Fibroblast of peridontal ligament (primary cell): Measurements from ENCODE around the gene ZNF566.
A peak's percentile ranks its signal among the peaks of the same experiment; 100 is the strongest.
"Not testable (repeated sequence)": the region's sequence is repeated elsewhere in the genome, so short reads cannot be mapped to it uniquely, and the experiment has no call there.

Source experiments
- DNase-seq: peaks from one replicate; pipeline ENCODE4 v3.0.0-alpha.2; 2010; ENCODE audit errors: extremely low read depth

The ZNF566 gene

GRCh38 chr19:36489118-36489919 lies at the start of gene ZNF566:
TSS of gene ZNF566 (minus strand) at chr19:36489561. CDS start at chr19:36476557, 13,004 bp downstream.
- peak; percentile 98 for DNase-seq

- no peak for DNase-seq
These were observed 39.7 kb upstream of the ZNF566 start for GRCh38 chr19:36528921-36529518.

DNA sequence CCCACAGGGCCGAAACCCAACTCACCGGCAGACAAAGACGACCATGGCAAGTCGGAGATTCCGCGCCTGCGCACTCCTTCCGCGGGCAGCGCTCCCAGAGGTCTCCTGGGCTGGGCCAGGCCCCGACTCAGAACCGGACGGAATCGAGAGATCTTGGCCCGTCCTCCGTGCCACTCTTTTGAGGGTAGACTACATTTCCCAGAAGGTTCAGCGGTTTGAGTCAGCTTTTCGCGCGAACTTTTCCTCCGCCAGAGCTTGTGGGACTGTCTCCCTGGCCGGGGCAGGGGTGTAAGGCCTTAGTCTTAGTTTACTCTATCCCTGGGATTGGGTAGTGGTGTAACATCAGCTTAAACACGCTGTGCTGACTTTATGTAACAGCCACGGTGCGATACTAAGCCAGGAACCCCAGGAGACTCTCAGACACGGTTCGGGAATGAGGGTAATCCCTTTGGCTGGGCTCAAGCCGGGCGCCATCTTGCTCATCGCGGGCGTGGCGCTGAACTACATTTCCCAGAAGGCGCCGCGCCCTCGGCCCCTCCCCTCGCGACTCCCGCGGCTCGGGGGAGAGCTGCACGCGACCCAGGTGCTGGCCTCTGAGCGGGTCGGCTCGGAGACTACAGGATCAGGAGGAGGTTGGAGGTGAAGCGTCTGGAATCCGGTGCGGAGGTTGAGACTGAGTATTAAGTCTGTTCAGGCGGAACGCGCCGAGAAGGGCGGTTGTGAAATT lies 39.0 kb upstream of the ZNF566 start, which contains the start of gene ZNF260:
TSS of gene ZNF260 (minus strand) at position 78 of the 727 bp plus-strand sequence. CDS start 13,033 bp downstream, outside the sequence.
- DNase-seq = peak; percentile 98

DNA sequence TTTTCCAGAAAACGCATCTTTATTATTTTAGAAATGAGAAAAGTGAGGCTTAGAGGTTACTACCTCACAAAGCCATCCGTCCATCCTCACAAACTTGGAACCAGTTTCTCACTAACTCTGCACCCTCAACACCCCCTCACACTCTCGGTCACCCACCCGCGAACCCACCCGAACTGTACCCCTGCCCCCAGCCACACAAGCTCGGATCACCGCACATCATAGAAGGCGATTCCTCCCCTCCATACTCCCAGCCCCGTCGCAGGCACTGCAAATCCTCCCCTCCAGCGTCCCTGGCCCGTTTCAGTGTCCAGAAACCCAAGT lies 38.5 kb upstream of the ZNF566 start:
- no peak for DNase-seq

GRCh38 chr19:36527341-36527740 lies 38.0 kb upstream of the ZNF566 start:
- peak; percentile 24 for DNase-seq

GRCh38 chr19:36526581-36526980 lies 37.2 kb upstream of the ZNF566 start:
- DNase-seq = no peak

DNA sequence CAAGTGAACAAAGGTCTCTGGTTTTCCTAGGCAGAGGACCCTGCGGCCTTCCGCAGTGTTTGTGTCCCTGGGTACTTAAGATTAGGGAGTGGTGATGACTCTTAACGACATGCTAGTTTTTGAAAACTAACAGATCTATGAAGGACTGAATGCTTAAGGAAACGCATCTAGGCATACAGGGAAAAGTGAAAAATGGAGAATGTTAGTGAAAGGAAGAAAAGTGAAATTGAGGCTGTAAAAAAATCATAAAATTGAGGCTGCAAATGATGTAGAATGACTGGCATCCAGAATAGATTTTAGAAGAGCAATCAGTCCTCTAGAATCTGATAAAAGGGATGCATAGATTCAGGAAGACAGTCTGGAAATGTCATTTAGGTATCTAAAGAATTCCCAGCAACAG lies 35.3 kb upstream of the ZNF566 start:
- DNase-seq = no peak

- no peak for DNase-seq
These were observed 24.8 kb upstream of the ZNF566 start for GRCh38 chr19:36514012-36514612.

GRCh38 chr19:36508325-36508724 lies 19.0 kb upstream of the ZNF566 start:
- no peak for DNase-seq

DNA sequence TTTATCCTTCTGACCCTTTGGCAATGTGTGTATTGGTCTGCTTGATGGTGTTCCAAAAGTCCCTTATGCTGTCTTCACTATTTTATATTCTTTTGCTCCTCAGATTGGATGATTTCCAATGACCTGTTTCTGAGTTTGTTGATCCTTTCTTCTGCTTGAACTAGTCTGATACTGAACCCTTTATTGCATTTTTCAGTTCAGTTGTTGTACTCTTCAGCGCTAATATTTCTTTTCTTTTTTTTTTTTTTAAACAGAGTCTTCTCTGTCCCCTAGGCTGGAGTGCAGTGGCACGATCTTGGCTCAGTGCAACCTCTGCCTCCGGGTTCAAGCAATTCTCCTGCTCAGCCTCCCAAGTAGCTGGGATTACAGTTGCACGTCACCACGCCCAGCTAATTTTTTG lies 12.6 kb upstream of the ZNF566 start:
- DNase-seq = no peak

DNA sequence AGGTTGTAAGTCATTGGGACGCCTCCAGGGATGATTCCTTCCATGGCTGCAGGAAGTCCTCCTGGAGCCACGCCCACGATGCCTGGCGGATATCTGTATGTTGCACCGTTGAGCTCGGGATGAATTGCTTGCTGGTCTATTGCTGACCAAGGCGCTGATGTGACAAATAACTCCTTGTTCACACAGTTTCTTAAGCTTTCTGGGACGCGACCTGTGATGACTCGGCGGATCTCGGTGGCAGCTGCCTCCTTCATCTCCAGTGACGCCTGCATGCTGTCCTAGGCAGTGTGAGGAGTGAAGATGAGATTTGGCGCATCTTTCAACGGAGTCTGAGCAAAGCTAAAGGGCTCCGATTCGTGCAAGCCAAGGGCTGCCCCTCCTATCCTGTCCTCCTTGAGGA lies 7.6 kb upstream of the ZNF566 start:
- DNase-seq = no peak

- peak; percentile 63 for DNase-seq
These were observed 3.5 kb upstream of the ZNF566 start for GRCh38 chr19:36492689-36493453.

DNA sequence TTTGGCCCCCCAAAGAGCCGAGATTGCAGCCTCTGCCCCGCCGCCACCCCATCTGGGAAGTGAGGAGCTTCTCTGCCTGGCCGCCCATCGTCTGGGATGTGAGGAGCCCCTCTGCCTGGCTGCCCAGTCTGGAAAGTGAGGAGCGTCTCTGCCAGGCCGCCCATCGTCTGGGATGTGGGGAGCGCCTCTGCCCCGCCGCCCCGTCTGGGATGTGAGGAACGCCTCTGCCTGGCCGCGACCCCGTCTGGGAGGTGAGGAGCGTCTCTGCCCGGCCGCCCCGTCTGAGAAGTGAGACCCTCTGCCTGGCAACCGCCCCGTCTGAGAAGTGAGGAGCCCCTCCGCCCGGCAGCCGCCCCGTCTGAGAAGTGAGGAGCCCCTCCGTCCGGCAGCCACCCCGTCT lies 1.5 kb upstream of the ZNF566 start:
- DNase-seq = not testable (repeated sequence)

DNA sequence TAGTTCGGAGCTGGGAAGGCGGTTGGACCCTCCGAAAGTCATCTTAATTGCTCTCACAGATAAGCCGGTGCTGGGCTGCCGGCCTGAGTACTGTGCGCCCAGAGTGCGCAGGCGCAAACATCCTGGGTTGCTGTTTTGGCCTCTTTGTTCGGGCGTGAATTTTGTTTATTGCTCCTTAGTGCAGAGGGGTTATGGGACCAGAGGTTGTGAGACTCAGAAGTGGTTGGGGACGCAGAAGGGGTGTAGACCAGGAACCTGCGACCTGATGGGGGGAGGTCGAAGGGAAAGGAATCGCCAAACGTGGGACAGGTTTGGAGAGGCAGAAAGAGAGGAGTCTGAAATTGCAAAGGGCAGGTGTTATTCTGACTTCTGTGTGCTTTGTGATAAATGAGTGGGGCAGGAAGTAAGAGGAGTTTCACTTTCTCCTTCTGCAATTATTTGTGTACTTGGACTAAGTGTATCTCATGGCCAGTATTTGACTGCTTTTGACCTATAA lies 607 bp upstream of the ZNF566 start:
- peak; percentile 97 for DNase-seq

DNA sequence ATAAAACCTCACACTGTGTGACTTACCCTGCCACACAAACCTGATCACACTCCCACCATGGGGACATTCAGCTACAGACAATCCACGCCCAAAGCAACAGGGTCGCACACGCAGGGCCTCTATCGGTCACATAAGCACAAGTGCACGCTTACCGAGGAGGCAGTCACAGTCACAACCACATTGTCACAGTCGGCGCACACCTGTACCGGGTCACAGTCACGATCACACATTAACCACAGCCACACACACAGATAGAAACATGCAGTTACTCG lies 579 bp downstream of the ZNF566 start:
- DNase-seq = no peak

GRCh38 chr19:36488118-36488845 lies 1.1 kb downstream of the ZNF566 start:
- DNase-seq = peak; percentile 6

- DNase-seq = no peak
These were observed 5.7 kb downstream of the ZNF566 start for GRCh38 chr19:36483653-36484052.

GRCh38 chr19:36482876-36483275 lies 6.5 kb downstream of the ZNF566 start:
- DNase-seq = no peak

- peak; percentile 8 for DNase-seq
These were observed 29.3 kb downstream of the ZNF566 start for GRCh38 chr19:36460046-36460445.

DNA sequence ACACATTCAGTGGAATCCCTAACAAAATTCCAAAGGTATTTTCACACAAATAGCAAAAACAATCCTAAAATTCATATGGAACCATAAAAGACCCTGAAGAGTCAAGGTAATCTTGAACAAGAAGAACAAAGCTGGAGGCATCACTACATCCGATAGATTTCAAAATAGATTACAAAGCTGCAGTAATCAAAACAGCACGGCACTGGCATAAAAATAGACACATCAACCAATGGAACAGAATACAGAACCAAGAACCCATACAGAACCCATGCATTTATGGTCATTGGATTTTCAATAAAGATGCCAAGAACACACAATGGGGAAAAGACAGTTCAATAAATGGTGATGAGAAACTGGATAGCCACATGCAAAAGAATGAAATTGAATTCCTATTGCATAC lies 32.5 kb downstream of the ZNF566 start:
- DNase-seq = no peak
